GM19467 (cell line): ENCODE data around the gene PDIA5.
"Not testable (repeated sequence)": the region's sequence is repeated elsewhere in the genome, so short reads cannot be mapped to it uniquely, and the experiment has no call there.

Experiments
- ATAC-seq: cut with Tn5 transposase; IDR thresholded peaks from one replicate; pipeline ENCODE4 v1.9.1; 2021; ENCODE audit warnings: mild to moderate bottlenecking, moderate library complexity; ENCODE audit not compliant: unreplicated experiment

The PDIA5 gene

DNA sequence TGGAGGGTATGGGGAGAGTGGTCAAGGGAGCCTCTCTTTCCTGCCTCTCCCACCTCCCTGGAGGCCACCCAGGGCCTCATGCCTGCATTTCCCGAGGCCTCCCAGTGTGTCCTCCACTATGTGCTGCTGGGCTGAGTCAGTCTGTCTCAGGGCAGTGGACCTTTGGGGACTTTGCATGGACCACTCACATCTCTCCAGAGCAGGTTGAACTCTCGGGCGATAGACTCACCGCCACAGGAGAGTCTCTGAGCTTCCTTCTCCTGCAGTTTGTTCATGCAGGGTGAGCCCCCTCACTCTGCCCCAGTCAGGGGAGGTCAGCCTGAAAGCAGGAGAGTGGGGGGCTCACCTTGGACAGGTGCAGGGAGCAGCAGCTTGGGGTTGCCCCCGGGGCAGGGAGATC lies 74.5 kb downstream of the PDIA5 start:
- no peak for ATAC-seq

DNA sequence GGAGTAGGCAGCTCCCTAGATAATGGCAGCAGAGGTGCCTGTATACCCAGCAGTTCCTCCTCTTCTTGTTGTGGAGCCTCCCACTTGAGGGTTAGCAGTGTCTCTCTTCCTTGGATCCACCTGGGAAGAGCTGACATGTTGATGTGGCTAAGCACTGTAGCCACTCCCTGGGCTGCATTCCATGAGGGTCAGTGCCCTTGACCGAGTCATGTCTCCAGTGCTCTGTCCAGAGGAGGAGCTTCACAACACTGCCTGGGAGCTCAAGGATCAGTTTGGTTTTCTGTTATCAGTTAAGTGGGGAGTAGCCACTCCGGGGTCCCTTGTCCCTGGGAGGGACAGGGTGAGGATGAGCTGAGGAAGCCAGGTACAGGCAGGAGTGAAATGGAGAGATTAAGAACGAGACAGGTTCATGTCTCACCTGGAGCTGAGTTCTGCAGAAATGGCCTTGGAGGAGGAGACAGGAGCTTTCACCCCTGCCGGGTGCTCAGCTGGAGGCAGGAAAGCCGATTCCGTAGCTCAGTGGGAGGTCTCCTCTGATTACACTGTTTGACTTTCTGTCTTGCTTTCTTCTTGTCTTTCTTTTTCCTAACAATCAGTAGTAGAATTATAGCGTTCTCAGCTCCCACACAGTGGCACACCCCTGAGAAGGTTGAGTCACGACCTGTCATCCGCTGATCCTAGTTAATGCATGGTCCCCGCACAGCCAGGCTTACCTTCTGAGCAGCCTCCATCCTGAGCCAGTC lies 77.0 kb downstream of the PDIA5 start:
- ATAC-seq = no peak

DNA sequence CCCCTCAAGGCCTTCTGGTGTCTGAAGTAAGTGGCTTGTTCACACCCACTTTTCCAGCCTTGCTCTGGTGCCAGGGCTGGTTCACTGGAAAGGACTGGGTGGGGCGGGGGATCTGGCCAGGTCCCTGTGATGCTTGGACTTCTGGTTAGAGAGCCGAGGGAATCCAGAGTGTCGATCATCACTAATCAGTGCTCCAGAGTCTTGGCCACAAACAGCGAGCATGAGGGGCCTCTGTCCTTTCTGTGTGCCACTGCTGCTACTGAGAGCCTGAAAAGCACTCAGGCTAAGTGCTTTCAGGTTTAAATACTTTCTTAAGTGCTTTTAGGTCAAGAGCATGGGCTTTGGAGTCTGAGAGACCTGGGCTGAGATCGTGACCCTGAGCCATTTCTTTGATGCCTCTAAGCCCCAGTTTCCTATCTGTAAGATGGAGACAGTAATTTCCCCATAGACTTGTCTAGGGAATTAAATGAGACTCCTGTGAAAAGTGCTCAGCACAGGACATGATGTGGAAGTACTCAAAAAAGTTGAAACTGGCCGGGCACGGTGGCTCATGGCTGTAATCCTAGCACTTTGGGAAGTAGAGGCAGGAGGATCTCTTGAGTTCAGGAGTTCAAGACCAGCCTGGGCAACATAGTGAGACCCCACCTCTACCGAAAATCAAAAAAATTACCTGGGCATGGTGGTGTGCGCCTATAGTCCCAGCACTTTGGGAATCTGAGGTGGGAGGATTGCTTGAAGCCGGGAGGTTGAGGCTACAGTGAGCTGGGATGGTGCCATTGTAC lies 81.1 kb downstream of the PDIA5 start:
- ATAC-seq = no peak

DNA sequence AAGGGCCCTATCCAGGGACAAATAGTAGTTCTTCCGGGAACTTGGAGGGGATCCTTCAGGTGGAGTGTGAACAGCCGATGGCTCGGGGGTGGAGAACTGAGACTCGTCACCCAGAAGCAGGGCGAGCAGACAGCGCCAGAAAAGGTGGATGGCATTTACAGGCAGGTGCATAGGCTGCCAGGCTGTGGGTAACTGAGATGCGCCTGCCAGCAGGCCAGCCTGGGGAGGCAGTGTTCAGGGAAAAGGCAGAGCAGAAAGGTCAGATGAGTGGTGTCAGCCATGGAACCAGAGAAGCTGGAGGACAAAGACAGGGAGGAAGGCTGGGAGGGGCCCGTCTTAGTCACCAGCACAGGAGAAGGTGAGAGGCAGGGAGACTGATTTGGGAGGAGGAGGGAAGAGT lies 81.9 kb downstream of the PDIA5 start:
- no peak for ATAC-seq

DNA sequence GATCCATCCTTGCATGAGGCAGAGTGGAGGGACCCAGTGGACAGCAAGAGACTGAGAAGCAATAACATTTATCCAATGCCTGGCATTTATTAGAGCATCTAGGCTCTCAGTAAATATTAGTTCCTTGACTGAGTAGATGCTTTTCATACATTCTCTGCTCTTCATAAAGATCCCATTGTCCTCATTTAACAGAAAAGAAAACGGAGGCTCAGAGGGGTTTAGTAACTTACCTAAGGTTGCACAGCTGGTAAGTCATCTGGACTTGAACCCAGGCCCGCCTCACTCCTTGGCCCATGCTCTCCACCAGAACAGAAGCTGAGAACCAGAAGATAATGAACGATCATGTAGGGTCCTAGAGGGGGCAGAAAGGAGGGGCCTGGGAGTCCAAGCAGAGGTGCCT lies 82.7 kb downstream of the PDIA5 start:
- no peak for ATAC-seq

DNA sequence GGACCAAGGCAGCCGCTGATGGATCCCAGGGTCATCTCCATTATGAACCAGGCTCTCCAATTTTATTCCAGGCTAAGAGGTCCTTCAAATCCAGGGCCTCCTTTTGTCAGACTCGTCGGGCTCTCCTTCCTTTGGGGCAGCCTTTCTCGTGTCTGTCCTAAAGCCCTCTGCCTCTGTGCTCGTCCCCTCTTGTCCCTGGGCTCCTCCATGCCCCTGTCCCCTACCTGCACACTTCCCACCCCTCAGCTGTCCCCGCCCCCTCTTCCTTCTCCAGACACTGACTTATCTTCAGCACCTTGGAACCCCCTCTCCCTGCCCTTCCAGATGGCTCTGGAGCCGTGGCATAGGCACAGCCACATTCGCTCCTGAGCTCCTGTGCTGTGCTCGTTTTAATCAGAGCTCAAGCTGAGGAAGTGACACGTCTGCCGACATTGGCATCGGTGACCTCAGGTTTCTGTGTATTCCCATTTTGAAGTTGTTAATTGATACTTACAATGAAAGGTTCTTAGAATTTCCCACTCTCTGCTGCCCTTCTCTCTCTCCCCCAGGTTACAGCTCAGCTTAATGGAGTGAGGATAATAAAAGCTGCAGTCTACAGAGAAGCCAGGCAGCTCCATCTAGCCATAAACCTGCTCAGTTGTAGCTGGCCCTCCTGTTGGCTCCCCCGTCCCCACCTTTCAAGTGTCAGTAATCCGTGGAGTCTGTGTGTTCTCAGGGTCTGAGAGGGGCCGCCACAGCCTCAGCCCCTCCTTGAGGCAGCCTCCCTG lies 83.8 kb downstream of the PDIA5 start:
- no peak for ATAC-seq

DNA sequence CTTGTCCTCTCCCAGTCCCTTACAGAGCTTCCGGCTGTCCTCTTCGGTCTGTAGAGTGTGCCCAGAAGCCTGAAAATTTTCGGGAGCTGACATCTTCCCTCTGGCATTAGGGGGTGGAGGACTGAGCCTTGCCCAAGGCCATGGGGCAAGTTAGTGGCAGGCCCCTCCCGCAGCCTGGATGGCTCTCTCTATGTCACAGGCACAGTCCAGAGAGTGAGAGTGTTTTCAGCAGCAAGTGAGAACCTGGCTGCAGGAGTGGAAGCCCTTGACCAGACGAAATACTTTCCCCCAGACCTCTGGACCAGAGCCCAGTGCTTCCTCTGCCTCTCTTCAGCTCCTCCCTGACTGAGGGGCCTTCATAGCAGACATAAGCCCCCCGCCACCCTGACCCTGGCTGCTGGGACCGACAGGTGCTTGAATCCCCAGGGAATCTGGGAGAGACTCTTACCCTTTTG lies 84.5 kb downstream of the PDIA5 start:
- ATAC-seq = no peak

DNA sequence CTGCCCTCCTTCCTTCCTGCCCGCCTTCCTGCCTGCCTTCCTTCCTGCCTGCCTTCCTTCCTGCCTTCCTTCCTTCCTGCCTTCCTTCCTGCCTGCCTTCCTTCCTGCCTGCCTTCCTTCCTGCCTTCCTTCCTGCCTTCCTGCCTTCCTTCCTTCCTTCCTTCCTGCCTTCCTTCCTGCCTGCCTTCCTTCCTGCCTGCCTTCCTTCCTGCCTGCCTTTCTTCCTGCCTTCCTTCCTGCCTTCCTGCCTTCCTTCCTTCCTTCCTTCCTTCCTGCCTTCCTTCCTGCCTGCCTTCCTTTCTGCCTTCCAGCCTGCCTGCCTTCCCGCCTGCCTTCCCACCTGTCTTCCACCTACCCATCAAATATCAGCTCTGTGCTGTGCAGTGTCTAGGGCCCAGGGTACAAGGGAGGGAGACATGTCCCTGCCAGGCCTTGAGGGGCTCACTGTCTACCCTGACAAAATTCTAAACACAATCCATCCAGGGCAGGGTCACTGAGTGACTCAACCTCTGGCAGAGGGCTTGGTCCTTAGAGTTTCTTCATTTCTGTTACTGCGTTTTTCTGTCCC lies 85.1 kb downstream of the PDIA5 start:
- ATAC-seq = not testable (repeated sequence)

DNA sequence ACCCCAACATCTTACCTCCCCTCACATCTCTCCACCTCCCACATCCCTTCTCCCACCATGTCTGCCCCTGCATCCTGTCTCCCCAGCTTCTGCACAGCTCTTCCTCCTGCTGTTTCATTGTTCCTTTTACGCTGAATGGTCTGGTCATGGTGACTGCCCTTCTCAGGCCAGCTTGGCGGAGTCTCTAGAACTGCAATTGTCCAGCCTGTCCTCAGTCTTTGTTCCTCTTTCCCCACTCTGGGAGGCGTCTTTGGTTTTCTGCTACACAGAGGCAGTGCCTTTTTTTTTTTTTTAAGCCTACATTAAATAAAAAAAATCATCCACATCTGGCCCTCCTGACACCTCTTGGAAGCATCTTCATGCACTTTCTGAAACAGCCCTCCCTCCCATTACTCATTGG lies 85.9 kb downstream of the PDIA5 start:
- ATAC-seq = no peak

DNA sequence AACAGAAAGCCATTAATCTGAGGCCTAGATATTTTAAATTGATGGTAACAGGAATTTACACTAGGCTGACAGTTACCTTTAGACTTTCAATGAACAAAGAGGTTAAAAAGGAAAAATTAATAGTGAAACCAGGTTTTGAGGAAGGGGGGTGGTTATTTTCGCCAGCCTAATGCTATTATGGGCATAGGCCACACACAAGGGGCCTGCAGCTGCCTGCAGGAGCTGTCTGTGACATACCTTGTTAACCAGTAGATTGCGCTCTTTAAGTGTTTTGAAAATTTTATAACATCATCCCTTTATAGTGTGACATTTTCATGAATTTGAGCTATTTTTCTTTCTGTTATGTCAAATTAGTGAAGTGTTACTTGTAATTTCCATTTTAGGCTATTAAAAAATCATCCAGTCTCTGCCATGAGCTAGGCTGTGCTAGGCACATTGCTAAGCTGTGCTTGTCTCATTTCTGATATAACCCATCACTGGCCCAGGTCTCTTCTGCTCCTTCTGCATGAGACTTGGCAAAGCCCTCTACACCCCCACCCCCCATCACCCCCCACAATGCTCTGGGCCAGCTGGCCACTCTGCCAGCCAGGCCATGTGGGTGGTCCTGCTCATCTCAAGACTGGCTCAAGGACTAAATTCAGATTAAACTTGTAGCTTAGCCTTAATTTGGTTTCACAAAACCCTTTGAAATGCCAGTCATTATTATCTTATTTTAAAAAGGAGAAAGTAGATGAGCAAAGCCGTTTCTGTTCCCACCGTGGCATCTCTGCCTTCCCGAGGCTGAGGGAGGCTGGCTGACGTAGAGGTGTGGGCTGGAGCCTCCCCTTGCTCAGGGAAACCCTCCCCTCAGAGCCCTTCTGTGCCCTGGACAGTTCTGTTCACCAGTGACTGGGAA lies 86.5 kb downstream of the PDIA5 start:
- no peak for ATAC-seq

DNA sequence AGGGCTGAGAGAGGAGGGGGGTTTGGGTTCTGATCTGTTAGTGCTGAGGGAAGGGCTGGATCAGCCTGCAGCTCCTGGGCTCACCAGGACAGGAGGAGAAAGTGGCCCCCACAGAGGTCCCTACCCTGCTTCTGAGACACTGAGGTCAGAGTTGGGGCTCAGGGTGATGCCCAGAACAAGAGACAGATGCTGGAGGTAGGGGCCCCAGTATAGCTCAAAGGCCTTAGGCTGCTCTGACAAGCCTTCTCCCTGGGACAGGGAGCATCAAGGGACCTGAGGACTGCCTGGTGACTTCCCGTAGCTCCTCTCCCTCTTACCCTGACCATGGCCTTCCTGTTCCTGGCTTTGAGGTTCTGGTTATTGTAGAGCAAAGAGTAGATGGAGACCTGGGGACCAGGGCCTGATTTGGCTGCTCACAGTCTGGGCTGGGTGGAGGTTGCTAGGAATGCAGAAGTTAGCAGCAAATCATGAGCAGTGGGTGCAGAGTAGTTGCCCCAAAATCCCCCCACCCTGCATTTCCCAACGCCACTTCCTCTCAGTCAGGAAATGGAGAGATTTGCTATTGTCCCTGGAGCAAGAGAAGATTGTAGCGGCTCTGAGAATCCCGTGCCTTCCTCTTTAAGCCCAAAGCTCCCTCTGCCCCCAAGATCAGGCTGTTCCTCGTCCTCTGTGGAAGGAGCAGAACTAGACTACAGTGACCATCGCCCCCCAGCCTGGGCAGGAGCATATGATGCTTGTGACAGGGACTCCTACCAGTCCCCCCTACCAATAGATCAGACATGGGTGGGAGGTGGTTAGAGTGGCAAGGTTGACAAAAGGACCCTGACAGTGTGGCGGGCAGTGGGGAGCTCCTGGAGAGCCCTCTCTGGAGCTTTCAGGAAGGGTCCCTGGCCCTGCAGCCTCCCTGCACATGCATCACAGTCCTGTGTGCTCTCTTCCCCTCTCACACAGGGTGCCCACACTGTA lies 87.5 kb downstream of the PDIA5 start:
- no peak for ATAC-seq

DNA sequence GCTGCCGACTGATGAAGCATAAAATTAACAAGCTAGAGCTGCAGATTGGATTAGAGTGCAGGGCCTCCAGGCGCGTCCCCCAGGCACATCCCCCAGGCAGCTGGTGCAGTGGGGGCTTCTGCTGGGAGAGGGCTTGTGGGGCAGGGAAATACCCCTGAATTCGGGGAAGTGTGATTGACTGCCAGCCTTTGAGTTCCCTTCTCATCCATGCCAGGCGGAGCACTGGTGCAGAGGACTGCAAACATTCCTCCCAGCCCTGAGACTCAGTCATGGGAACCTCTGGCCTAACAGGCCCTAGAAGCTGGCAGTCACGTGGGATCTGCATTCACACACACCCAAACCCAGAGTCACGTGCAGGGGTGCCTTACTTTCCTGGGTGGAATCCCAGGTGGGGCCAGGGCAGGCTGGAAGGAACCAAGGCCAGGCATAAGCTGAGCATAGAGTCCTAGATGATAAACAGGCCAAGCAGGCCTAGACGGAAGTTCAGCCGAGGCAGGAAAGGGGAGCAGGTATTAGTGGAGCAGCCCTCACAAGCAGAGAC lies 88.7 kb downstream of the PDIA5 start:
- ATAC-seq = no peak

DNA sequence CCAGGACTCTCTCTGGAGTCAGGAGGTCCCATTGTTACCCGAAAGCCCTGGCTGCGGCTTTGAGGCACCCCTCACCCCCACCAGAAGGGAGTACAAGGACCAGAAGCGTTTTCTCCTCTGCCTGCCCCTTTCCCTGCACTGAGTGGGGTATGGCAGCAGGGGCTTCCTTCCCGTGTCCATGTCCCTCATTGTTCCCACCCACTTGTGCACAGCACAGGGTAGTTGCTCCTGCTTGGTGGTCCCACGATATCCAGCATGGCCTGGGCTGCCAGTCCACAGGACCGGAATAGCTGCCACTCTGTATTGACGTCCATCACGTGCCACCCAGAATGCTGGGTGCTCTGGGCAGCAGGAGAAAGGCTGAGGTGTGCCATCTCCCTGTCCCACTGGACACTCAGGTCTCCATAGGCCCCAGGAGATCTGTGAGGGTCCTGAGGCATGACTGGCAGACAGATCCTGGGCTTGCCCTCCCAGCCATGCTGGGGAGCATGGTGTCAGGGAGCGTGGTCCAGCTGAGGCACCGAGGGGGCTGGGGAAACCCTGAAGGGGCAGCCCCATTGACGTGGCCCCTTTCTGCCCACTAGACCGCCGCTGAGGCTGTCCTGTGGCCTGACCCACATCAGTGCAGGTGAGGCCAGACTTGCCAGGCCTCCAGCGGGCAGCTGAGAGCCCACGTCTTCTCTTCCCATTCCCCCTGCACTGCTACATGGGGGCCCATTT lies 89.6 kb downstream of the PDIA5 start:
- ATAC-seq = no peak

DNA sequence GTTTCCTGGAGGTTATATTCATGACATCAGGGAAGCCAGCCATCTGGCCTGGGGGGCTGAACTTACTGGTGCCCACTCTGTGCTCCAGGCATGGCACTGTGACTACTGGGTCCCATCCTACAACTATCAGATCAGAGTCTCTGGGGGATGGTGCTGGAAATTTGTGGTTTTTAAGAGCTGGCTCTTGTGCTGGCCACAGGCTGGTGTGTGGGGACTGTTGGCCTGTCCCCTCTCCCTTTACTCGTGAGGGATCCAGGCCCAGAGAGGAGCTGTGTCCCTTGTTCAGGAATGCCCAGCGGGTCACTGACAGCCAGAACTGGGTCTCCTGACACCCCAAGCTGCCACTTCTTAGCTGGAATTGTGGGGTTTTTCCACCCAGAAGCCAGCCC lies 90.4 kb downstream of the PDIA5 start:
- no peak for ATAC-seq

DNA sequence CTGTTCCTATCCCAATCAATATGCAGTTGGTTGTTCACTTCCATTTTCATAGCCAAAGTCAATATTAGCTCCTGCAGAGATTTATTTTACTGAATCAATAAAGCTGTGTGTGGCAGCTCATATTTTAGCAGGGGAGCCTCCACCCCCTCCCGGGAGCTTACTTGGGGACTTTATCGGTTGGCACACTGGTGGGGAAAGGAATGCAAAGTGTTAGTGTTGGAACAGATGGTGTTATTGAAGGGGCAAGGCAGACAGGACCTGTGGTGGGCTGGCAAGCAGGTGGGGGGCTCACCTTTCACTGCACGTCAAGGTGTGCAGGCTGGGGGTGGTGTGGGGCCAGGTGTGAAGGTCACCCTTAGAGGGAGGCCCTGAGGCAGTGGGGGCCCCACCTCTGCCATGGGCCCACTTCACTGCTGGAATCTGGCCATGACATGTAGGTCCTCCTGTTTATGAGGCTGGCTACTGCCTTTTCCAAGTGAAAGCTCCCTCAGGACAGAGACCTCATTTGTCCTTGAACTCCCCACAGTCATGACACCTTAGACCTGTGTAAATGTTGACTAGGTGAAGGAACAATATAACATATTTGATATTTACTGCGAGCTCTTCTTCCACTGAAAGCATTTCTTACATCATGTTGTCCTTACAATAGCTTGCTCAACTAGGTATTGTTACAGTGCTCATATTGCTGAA lies 90.9 kb downstream of the PDIA5 start:
- no peak for ATAC-seq

DNA sequence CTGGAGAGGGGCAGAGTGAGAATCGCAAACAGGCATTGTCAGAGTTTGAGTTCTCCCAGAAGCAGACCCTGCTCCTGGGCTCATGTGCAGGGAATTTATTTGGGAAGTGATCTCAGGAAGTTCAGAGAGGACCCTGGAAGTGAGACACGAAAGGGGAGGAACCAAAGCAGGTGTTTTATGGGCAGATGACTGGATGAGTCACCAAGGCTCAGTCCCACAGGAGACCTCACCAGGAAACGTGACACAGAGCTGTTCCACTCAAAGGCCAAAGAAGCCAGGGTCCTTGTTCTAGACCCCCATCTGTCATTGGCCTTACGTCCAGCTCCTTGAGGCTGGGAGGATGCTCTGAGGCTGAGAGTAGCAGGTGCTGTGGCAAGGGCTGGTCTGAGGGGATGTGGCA lies 91.5 kb downstream of the PDIA5 start:
- ATAC-seq = no peak

DNA sequence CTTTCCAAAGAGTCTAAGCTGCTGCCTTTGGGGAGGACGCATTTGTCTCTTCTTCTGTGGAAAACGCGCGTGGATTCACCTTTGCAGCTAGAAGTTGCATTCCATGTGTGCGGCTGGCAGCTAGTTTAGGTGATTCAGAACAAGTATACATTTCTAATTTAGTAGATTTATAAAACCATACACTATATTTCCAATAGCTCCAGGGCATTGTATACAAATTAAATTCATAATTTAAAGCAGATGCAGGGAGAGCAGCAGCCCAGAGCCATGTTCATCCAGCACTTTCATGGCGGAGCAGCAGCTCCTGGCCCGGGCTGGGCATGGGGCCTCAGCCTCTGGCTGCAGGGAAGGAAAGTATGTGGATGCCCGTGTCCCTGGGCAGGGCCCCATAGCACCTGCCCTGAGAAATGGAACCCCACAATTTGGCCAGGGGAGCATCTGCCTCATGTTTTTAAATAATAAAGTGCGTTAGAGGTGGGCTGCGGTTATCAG lies 92.1 kb downstream of the PDIA5 start:
- no peak for ATAC-seq
